CMK (cell line): Measurements from ENCODE around the gene ZNF200.
"Not testable (repeated sequence)": the region's sequence is repeated elsewhere in the genome, so short reads cannot be mapped to it uniquely, and the experiment has no call there.

ENCODE experiments used
- DNase-seq: peaks from one replicate; pipeline ENCODE4 v3.0.0-alpha.2; 2010; ENCODE audit warnings: low read depth

The ZNF200 gene

GRCh38 chr16:3198334-3199072 is 36.5 kb downstream of the ZNF200 start:
- no peak for DNase-seq

- not testable (repeated sequence) for DNase-seq
Measured at GRCh38 chr16:3197694-3198333, 37.1 kb downstream of the ZNF200 start.

GRCh38 chr16:3195975-3196374 is 39.0 kb downstream of the ZNF200 start:
- no peak for DNase-seq

- no peak for DNase-seq
Measured at GRCh38 chr16:3194792-3195191, 40.2 kb downstream of the ZNF200 start.

GRCh38 chr16:3193221-3194212 is 41.4 kb downstream of the ZNF200 start:
- no peak for DNase-seq

GRCh38 chr16:3192476-3193019 is 42.4 kb downstream of the ZNF200 start:
- DNase-seq = no peak

GRCh38 chr16:3190949-3191353 is 44.0 kb downstream of the ZNF200 start:
- DNase-seq = no peak

- no peak for DNase-seq
Measured at GRCh38 chr16:3189869-3190268, 45.1 kb downstream of the ZNF200 start.

GRCh38 chr16:3188925-3189825 is 45.8 kb downstream of the ZNF200 start:
- DNase-seq = no peak

- no peak for DNase-seq
Measured at GRCh38 chr16:3188675-3188924, 46.4 kb downstream of the ZNF200 start.

- DNase-seq = no peak
Measured at GRCh38 chr16:3187798-3188674, 46.9 kb downstream of the ZNF200 start, which contains the start of gene OR1F1. OR1F1 (plus strand) TSS chr16:3188204.

GRCh38 chr16:3186946-3187690 is 47.8 kb downstream of the ZNF200 start:
- no peak for DNase-seq

GRCh38 chr16:3183445-3184139 is 51.4 kb downstream of the ZNF200 start:
- no peak for DNase-seq

GRCh38 chr16:3182608-3183444 is 52.1 kb downstream of the ZNF200 start:
- DNase-seq = no peak

GRCh38 chr16:3182293-3182607 is 52.7 kb downstream of the ZNF200 start:
- not testable (repeated sequence) for DNase-seq

- DNase-seq = no peak
Measured at GRCh38 chr16:3180445-3180878, 54.5 kb downstream of the ZNF200 start.

GRCh38 chr16:3179651-3180050 is 55.3 kb downstream of the ZNF200 start:
- no peak for DNase-seq
